B cell (primary cell): ENCODE results near the gene IL9. TPM values are rescaled to one million over a fixed set of nuclear protein-coding genes. Genes with fewer than 3 reads are reported as not detected.

Experiments
- ATAC-seq: fragments of 200-7000 bp; cut with Tn5 transposase; one replicate; pipeline ENCODE4 v1.10.0; 2021; ENCODE audit warnings: low read depth, mild to moderate bottlenecking, moderate number of reproducible peaks, moderate library complexity
- CTCF ChIA-PET: fragments of 350-600 bp; sonication (Branson Sonifier 250); formaldehyde crosslinking; loops from one replicate; lab custom pipeline; 2021; ENCODE audit warnings: antibody characterized with exemption, inconsistent platforms; lab: Charles Lee
- POLR2A ChIA-PET: fragments of 350-600 bp; sonication (Branson Sonifier 250); formaldehyde crosslinking; loops from one replicate; lab custom pipeline; 2021; ENCODE audit warnings: antibody characterized with exemption; lab: Charles Lee
- DNase-seq: peaks from one replicate; pipeline ENCODE4 v3.0.0; 2013
- H2AFZ ChIP-seq: 2 replicates; pipeline ENCODE4 v1.6.1; 2012; ENCODE audit warnings: mild to moderate bottlenecking, low read depth, low read length; ENCODE audit not compliant: insufficient read depth, poor library complexity, severe bottlenecking
- H3K27ac ChIP-seq, 2 donors: 1 replicate in 1 of 2; 2 replicates in 1 of 2; pipeline ENCODE4 v1.5.1; 2012 to 2013; ENCODE audit warnings: low read length in 2 of 2, mild to moderate bottlenecking in 2 of 2, moderate library complexity in 1 of 2
- H3K27me3 ChIP-seq, 4 experiments: fragments of 200-600 bp in 1 of 4; sonication (generic) in 1 of 4; replicated peaks in 1 of 4; 1 replicate in 2 of 4; 2 replicates in 2 of 4; pipeline versions ENCODE4 v1.6.1 to v1.7.0; 2013 to 2016; ENCODE audit warnings: low read length in 3 of 4, mild to moderate bottlenecking in 2 of 4, mixed read lengths in 1 of 4, moderate library complexity in 1 of 4; ENCODE audit not compliant: insufficient read depth in 4 of 4, control insufficient read depth in 3 of 4; ENCODE audit errors: control extremely low read depth in 1 of 4
- H3K36me3 ChIP-seq, 2 experiments: replicated peaks in 1 of 2; 1 replicate in 1 of 2; 2 replicates in 1 of 2; pipeline versions ENCODE4 v1.6.1 to v1.7.1; 2013; ENCODE audit warnings: low read length in 1 of 2; ENCODE audit not compliant: insufficient read depth in 2 of 2, control insufficient read depth in 1 of 2; ENCODE audit errors: control extremely low read depth in 1 of 2, extremely low read depth in 1 of 2
- H3K4me1 ChIP-seq, 2 donors: fragments of 200-600 bp in 1 of 2; sonication (generic) in 1 of 2; 1 replicate in 1 of 2; 2 replicates in 1 of 2; pipeline versions ENCODE4 v1.5.1 to v1.6.1; 2013 to 2017; ENCODE audit warnings: low read length in 2 of 2; ENCODE audit not compliant: control insufficient read depth in 2 of 2, insufficient read depth in 2 of 2
- H3K4me2 ChIP-seq: replicated peaks from 2 replicates; pipeline ENCODE3; 2012; ENCODE audit warnings: mild to moderate bottlenecking, low read depth, low read length; ENCODE audit not compliant: poor library complexity, severe bottlenecking
- H3K4me3 ChIP-seq, 5 experiments: fragments of 200-600 bp in 1 of 5; sonication (generic) in 1 of 5; 1 replicate in 3 of 5; 2 replicates in 2 of 5; pipeline versions ENCODE4 v1.5.1 to v1.7.0; 2011 to 2016; ENCODE audit warnings: low read length in 4 of 5, mild to moderate bottlenecking in 4 of 5, low read depth in 2 of 5, control low read depth in 1 of 5, moderate library complexity in 1 of 5; ENCODE audit not compliant: insufficient read depth in 1 of 5; ENCODE audit errors: control extremely low read depth in 1 of 5, extremely low read depth in 1 of 5
- H3K79me2 ChIP-seq: fragments of 200-600 bp; sonication (generic); one replicate; pipeline ENCODE4 v1.6.0; 2016; ENCODE audit warnings: low read length; ENCODE audit not compliant: control insufficient read depth, insufficient read depth
- H3K9ac ChIP-seq: fragments of 200-600 bp; sonication (generic); 2 replicates; pipeline ENCODE4 v1.6.1; 2017; ENCODE audit warnings: mild to moderate bottlenecking, low read length, moderate library complexity
- H3K9me3 ChIP-seq, 3 donors: one replicate each; pipeline versions ENCODE4 v1.6.1 to v1.7.1; 2013; ENCODE audit warnings: low read length in 2 of 3; ENCODE audit not compliant: control insufficient read depth in 2 of 3, insufficient read depth in 1 of 3; ENCODE audit errors: control extremely low read depth in 1 of 3
- H4K20me1 ChIP-seq: 2 replicates; pipeline ENCODE4 v1.6.0; 2012; ENCODE audit warnings: mild to moderate bottlenecking, low read length; ENCODE audit not compliant: insufficient read depth, control insufficient read depth, poor library complexity, severe bottlenecking
- H3K27ac Mint-ChIP-seq: one replicate; pipeline ENCODE4 v1.8.0; 2021; ENCODE audit warnings: mixed read lengths
- H3K27me3 Mint-ChIP-seq: one replicate; pipeline ENCODE4 v1.8.0; 2021; ENCODE audit warnings: mixed read lengths
- H3K4me1 Mint-ChIP-seq: one replicate; pipeline ENCODE4 v1.8.0; 2021; ENCODE audit warnings: mixed read lengths
- H3K4me3 Mint-ChIP-seq: one replicate; pipeline ENCODE4 v1.8.0; 2021; ENCODE audit warnings: mixed read lengths
- H3K9me3 Mint-ChIP-seq: one replicate; pipeline ENCODE4 v1.8.0; 2022; ENCODE audit warnings: mixed read lengths; ENCODE audit not compliant: insufficient read depth
- EZH2 ChIP-seq: IDR thresholded peaks from 2 replicates; pipeline ENCODE4 v1.6.1; 2012; ENCODE audit warnings: borderline replicate concordance, low read depth, mild to moderate bottlenecking, moderate library complexity, low read length; ENCODE audit not compliant: insufficient read depth, poor library complexity, severe bottlenecking
- WGBS: methylation state at CpG from one replicate; pipeline ENCODE4 v1.1.5; 2013; ENCODE audit warnings: missing lambda C conversion rate; ENCODE audit not compliant: insufficient coverage; 5-methylcytosine and 5-hydroxymethylcytosine counted together
- intact Hi-C: fragments of 100-400 bp; cut with micrococcal nuclease; formaldehyde crosslinking; loops from one replicate; pipeline ENCODE4 v1.10.0; 2022
- polyA plus RNA-seq: library from polyadenylated mRNA; depleted of rRNA; stranded (reverse); fragments of >200 nt; gene quantifications from 2 replicates; pipeline ENCODE4 v1.2.3, GENCODE V29; 2012
- total RNA-seq, 2 donors: library from RNA; stranded (reverse); fragments of 120-200 nt in 1 of 2; gene quantifications; 1 replicate in 1 of 2; 2 replicates in 1 of 2; pipeline versions ENCODE4 v1.2.3 to v1.2.4, GENCODE V29; 2013 to 2022
- TF ChIP-seq, protein P1 (sequence below): fragments of 200-600 bp; IDR thresholded peaks from one replicate; pipeline ENCODE4 v1.8.0; 2022; ENCODE audit warnings: antibody characterized with exemption, mild to moderate bottlenecking

Gene IL9
- total and polyA plus RNA-seq, 2 donors (not counting 1 experiment from before 2014, with no cell fraction given) = not detected

DNA sequence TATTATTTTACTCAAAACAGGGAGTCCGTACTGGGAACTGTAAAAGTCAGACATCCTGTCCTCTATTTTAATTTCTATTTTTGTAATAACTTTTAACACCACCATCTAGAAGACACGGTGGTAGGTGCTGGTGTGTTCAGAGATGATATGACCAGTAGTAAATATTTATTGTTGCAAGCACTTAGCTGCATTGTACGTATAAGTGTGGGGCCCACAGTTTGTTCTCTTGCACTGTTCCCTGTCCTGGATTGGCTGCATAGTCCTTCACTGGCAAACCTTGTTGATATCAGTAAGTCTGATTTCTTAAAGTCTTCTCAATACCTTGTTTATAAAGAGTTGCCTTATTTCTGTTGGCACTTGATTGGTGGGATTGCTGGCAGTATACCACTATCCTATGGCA lies 24.6 kb upstream of the IL9 start:
- POLR2A ChIA-PET = no interaction called here
- no peak for TF ChIP-seq EZH2
- TF ChIP-seq, protein P1, sequence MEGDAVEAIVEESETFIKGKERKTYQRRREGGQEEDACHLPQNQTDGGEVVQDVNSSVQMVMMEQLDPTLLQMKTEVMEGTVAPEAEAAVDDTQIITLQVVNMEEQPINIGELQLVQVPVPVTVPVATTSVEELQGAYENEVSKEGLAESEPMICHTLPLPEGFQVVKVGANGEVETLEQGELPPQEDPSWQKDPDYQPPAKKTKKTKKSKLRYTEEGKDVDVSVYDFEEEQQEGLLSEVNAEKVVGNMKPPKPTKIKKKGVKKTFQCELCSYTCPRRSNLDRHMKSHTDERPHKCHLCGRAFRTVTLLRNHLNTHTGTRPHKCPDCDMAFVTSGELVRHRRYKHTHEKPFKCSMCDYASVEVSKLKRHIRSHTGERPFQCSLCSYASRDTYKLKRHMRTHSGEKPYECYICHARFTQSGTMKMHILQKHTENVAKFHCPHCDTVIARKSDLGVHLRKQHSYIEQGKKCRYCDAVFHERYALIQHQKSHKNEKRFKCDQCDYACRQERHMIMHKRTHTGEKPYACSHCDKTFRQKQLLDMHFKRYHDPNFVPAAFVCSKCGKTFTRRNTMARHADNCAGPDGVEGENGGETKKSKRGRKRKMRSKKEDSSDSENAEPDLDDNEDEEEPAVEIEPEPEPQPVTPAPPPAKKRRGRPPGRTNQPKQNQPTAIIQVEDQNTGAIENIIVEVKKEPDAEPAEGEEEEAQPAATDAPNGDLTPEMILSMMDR = no peak
- CTCF ChIA-PET = no interaction called here
- H3K4me1 ChIP-seq = no peaks in the 10 kb centered on the region
- H3K27me3 Mint-ChIP-seq = peaks cover 69% of the 10 kb centered on the region
- intact Hi-C loops = no loop called here
- no peaks in the 10 kb centered on the region for H3K9me3 ChIP-seq
- H3K27ac Mint-ChIP-seq = no peak overlapping the region
- no peaks in the 10 kb centered on the region for H3K4me1 Mint-ChIP-seq
- peaks cover 0 to 9% (median 6%) of the 10 kb centered on the region in 4 experiments for H3K27me3 ChIP-seq
- H2AFZ ChIP-seq = no peak overlapping the region
- H3K4me3 ChIP-seq = no peak overlapping the region
- H3K36me3 ChIP-seq = no peaks in the 10 kb centered on the region
- no peak overlapping the region for H3K4me3 Mint-ChIP-seq
- no peaks in the 10 kb centered on the region for H3K79me2 ChIP-seq
- DNase-seq (no peak), ATAC-seq (no peak)
- 80% methylated on average over 1 of the region's 3 CpGs for WGBS
- H3K9ac ChIP-seq = no peak overlapping the region
- H3K4me2 ChIP-seq = no peak overlapping the region
- H3K27ac ChIP-seq = no peak overlapping the region
- peaks cover 1% of the 10 kb centered on the region for H3K9me3 Mint-ChIP-seq
- H4K20me1 ChIP-seq = no peaks in the 10 kb centered on the region

DNA sequence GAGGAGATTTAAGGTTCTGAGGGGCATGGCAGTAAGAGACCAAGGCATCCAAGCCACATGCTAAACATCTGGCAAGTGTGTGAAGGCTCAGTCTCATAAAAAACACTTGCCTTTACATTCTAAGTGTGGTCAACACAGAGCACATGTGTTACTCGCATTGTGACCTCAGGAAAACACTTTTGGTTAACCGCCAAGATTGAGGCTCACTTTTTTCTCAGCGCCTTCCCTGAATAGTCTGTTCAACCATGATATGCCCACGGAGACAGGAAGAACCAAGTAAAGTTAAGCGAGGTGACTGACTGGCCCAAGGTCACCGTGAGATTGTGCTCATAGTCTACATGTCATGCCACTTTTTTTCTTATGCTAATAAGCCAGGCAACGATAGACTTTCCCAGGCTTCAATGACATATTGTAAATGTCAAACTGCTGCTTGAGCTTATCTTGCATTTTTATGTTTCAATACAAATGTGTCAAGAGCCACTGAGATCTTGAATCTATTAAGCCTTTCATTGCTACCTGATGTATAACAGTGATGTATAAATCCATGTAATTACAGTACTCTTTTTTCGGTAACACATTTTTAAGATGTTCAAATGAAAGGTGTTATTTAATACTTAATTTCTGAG lies 21.1 kb upstream of the IL9 start:
- intact Hi-C loops = no loop called here
- CTCF ChIA-PET = no interaction called here

More for the DNA sequence above, 21.1 kb upstream of the IL9 start:
- Histone ChIP-seq H3K4me3 (no peak overlapping the region), H3K9me3 (no peaks in the 10 kb centered on the region), H3K27ac (no peak overlapping the region), H3K9ac (no peak overlapping the region), H3K79me2 (no peaks in the 10 kb centered on the region), H3K27me3 (peaks cover 0 to 10% (median 5%) of the 10 kb centered on the region in 4 experiments), H4K20me1 (no peaks in the 10 kb centered on the region), H2AFZ (no peak overlapping the region), H3K36me3 (no peaks in the 10 kb centered on the region), H3K4me2 (no peak overlapping the region), H3K4me1 (no peaks in the 10 kb centered on the region)
- 80% methylated on average over 6 of the region's 8 CpGs for WGBS
- POLR2A ChIA-PET = no interaction called here
- TF ChIP-seq, protein P1 = no peak
- DNase-seq (no peak), ATAC-seq (no peak)
- H3K4me3 Mint-ChIP-seq = no peak overlapping the region
- no peaks in the 10 kb centered on the region for H3K4me1 Mint-ChIP-seq
- peaks cover 1% of the 10 kb centered on the region for H3K9me3 Mint-ChIP-seq
- no peak overlapping the region for H3K27ac Mint-ChIP-seq
- H3K27me3 Mint-ChIP-seq = peaks cover 58% of the 10 kb centered on the region
